Progenitor cell of endocrine pancreas (in vitro differentiated cells): Measurements from ENCODE around the gene MRPS14. TPM values are rescaled to one million over a fixed set of nuclear protein-coding genes. Genes with fewer than 3 reads are reported as not detected.
A peak's percentile ranks its signal among the peaks of the same experiment; 100 is the strongest.

ENCODE experiments used
- DNase-seq: peaks from one replicate; pipeline ENCODE4 v3.0.0; 2021; ENCODE audit warnings: low spot score; ENCODE audit not compliant: unreplicated experiment
- H3K27ac Mint-ChIP-seq: 2 replicates; pipeline ENCODE4 v1.8.0; 2021; ENCODE audit warnings: mild to moderate bottlenecking, moderate library complexity, mixed read lengths
- H3K27me3 Mint-ChIP-seq: 2 replicates; pipeline ENCODE4 v1.8.0; 2021; ENCODE audit warnings: mixed read lengths
- H3K36me3 Mint-ChIP-seq: 2 replicates; pipeline ENCODE4 v1.8.0; 2022; ENCODE audit warnings: mixed read lengths; ENCODE audit not compliant: insufficient read depth
- H3K4me1 Mint-ChIP-seq: 2 replicates; pipeline ENCODE4 v1.8.0; 2021; ENCODE audit warnings: low read depth, mixed read lengths
- H3K4me3 Mint-ChIP-seq: 2 replicates; pipeline ENCODE4 v1.8.0; 2021; ENCODE audit warnings: low read depth, mild to moderate bottlenecking, moderate library complexity, mixed read lengths
- H3K9me3 Mint-ChIP-seq: 2 replicates; pipeline ENCODE4 v1.8.0; 2021; ENCODE audit warnings: low read depth, mixed read lengths
- CTCF ChIP-seq: fragments of 200-600 bp; sonication (generic); IDR thresholded peaks from one replicate; pipeline ENCODE4 v1.5.0; 2021; ENCODE audit warnings: antibody characterized with exemption, mild to moderate bottlenecking; ENCODE audit not compliant: unreplicated experiment
- total RNA-seq: library from RNA; stranded (reverse); gene quantifications from 2 replicates; pipeline ENCODE4 v1.2.1, GENCODE V29; 2021

Gene MRPS14
- total RNA-seq, 1 donor from 2014 or later = 27.5 TPM

GRCh38 chr1:174971902-174972301 is 51.3 kb downstream of the MRPS14 start:
- H3K9me3 Mint-ChIP-seq = no peaks in the 10 kb centered on the region
- no peak for TF ChIP-seq CTCF
- no peak for DNase-seq
- H3K27me3 Mint-ChIP-seq = no peaks in the 10 kb centered on the region
- H3K27ac Mint-ChIP-seq = no peak overlapping the region
- H3K4me3 Mint-ChIP-seq = no peak overlapping the region
- H3K4me1 Mint-ChIP-seq = peaks cover 23% of the 10 kb centered on the region
- H3K36me3 Mint-ChIP-seq = peaks cover 13% of the 10 kb centered on the region

- Mint-ChIP-seq H3K27me3 (no peaks in the 10 kb centered on the region), H3K4me1 (peaks cover 24% of the 10 kb centered on the region), H3K4me3 (no peak overlapping the region), H3K27ac (no peak overlapping the region), H3K36me3 (peaks cover 13% of the 10 kb centered on the region), H3K9me3 (no peaks in the 10 kb centered on the region)
- TF ChIP-seq CTCF = no peak
- DNase-seq = no peak
These were observed 51.8 kb downstream of the MRPS14 start for GRCh38 chr1:174971466-174971865.

- H3K27ac Mint-ChIP-seq = no peak overlapping the region
These were observed 53.2 kb downstream of the MRPS14 start for GRCh38 chr1:174969977-174970376.

GRCh38 chr1:174968750-174969244 is 54.4 kb downstream of the MRPS14 start:
- no peak overlapping the region for H3K27ac Mint-ChIP-seq
- H3K36me3 Mint-ChIP-seq = peaks cover 5% of the 10 kb centered on the region
- no peaks in the 10 kb centered on the region for H3K27me3 Mint-ChIP-seq
- no peaks in the 10 kb centered on the region for H3K9me3 Mint-ChIP-seq
- TF ChIP-seq CTCF = no peak
- H3K4me1 Mint-ChIP-seq = peaks cover 48% of the 10 kb centered on the region
- DNase-seq = no peak
- no peak overlapping the region for H3K4me3 Mint-ChIP-seq

More at GRCh38 chr1:174969977-174970376, 53.2 kb downstream of the MRPS14 start:
- no peak overlapping the region for H3K4me3 Mint-ChIP-seq
- DNase-seq = no peak
- H3K27me3 Mint-ChIP-seq = no peaks in the 10 kb centered on the region
- no peaks in the 10 kb centered on the region for H3K9me3 Mint-ChIP-seq
- no peak for TF ChIP-seq CTCF
- peaks cover 8% of the 10 kb centered on the region for H3K36me3 Mint-ChIP-seq
- H3K4me1 Mint-ChIP-seq = peaks cover 38% of the 10 kb centered on the region

- Mint-ChIP-seq H3K4me3 (no peak overlapping the region), H3K27me3 (no peaks in the 10 kb centered on the region), H3K9me3 (no peaks in the 10 kb centered on the region), H3K36me3 (peaks cover 4% of the 10 kb centered on the region), H3K27ac (peak overlapping the region; percentile 24), H3K4me1 (peaks cover 51% of the 10 kb centered on the region)
- DNase-seq = no peak
- TF ChIP-seq CTCF = no peak
These were observed 55.1 kb downstream of the MRPS14 start for GRCh38 chr1:174967845-174968705.
